ELR (cell line): Measurements from ENCODE around the gene VRK2.
"Not testable (repeated sequence)": the region's sequence is repeated elsewhere in the genome, so short reads cannot be mapped to it uniquely, and the experiment has no call there.

ENCODE experiments used
- DNase-seq: peaks from one replicate; pipeline ENCODE4 v3.0.0-alpha.2; 2015; ENCODE audit warnings: low read depth

The VRK2 gene

GRCh38 chr2:58107803-58108710 lies 61.5 kb downstream of the VRK2 start:
- DNase-seq = peak; percentile 97

GRCh38 chr2:58109481-58109880 lies 62.9 kb downstream of the VRK2 start:
- no peak for DNase-seq

GRCh38 chr2:58110765-58111164 lies 64.2 kb downstream of the VRK2 start:
- DNase-seq = no peak

- DNase-seq = not testable (repeated sequence)
Measured at GRCh38 chr2:58113563-58113962, 67.0 kb downstream of the VRK2 start.

GRCh38 chr2:58120626-58121229 lies 74.1 kb downstream of the VRK2 start:
- no peak for DNase-seq

GRCh38 chr2:58122040-58122439 lies 75.4 kb downstream of the VRK2 start:
- DNase-seq = no peak

DNA sequence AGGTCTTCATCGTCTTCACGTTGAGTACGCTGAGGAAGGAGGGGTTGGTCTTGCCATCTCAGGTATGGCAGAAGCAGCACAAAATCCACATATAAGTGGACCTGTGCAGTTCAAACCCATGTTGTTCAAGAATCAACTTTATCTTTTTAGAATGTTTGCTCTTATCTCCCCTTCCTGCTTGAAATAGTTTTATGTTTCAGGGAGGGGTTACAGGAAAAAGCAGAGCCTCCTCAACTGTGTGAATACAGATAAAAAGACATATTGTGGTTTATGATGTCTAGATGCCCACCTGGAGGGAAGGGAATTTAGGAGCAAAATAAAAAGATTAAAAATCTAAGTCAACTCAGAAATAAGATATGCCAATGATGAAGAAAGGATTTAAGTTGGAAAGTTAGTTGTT lies 75.9 kb downstream of the VRK2 start:
- DNase-seq = no peak

DNA sequence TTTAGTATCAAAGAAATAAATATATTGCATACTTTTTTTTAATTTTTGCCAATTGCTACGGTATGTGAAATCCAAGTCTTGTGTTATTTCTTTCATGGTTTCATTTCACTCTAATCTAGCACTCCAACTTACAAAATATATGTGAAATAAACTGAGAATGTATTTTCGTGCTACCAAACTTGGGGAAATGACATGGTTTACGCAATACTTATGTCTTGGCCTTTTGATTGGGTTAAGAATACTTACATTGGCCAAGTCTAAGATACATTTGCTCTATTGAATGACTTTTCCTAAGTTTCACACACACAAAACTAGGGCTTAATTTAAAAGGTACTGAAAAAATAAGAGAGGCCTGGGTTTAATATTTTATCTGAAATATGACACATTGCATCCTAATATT lies 80.5 kb downstream of the VRK2 start:
- no peak for DNase-seq

- no peak for DNase-seq
Measured at GRCh38 chr2:58130238-58130637, 83.6 kb downstream of the VRK2 start.

DNA sequence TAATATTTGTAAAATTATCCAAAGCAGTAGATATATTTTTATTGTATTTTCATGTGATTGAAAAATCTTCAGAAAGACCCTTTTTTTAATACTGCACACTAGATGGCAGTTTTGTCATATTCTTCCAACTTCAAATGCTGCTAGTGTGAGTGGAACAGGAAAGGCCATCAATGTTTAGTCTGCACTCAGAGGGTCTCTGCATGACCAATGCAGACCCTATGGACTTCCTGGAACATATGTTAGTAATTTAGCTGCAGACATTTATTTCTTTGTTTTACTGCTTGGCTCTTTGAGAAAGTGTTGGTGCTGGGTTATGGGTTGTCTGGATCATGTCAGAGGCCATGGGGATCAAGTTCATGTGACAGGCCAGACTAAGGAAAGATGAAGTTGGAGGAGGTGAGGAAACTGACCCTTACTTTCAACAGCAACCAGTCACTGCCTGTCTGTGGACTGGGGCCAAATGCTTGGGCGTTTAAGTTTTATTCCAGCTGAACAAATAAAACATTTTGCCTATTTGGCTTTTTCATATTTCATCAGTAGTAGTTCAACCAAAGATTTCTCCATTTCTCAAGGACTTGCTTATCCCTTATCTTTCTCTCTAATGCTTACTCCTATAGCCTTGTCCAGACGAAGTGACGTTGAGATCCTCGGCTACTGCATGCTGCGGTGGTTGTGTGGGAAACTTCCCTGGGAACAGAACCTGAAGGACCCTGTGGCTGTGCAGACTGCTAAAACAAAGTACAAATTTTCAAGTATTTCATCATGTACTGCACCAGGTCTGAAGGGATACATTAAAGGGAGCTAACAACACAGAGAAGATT lies 84.8 kb downstream of the VRK2 start:
- DNase-seq = no peak

DNA sequence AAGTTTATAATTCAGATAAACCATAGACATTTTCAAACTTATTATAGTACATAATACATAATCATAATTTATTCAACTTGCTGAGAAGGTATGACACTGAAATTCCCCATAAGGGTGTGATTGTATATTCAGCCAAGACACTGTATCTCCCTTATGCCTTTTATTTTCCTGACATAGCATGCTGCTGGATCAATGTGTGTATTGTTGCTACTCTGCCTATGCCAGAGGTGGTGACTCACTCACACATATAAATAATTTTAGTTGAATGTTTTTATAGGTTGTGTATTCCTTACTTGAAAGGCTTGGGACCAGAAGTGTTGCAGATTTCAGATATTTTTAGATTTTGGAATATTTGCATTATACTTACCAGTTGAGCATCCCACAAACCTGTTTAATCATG lies 86.8 kb downstream of the VRK2 start:
- DNase-seq = peak; percentile 44

DNA sequence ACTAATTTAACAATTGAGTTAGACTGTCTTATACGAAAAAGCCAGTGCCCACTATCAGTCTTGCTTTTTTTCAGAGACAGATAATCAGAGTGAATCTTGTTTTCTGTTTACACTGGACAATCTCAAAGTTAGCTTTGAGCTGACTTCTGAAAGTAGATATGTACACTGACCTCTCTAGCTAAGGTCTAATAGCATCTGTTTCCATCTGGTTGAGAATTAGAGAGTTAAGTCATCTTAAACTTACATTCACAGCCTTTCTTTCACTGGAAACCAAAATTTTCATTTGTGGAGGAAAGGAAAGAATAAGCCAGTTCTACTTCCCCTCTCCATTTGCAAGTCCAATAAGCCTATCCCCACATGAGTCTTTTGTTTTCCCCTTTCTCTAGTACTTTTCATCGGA lies 89.3 kb downstream of the VRK2 start:
- no peak for DNase-seq

GRCh38 chr2:58137221-58137620 lies 90.6 kb downstream of the VRK2 start:
- peak; percentile 65 for DNase-seq

GRCh38 chr2:58137856-58138255 lies 91.2 kb downstream of the VRK2 start:
- DNase-seq = no peak

- no peak for DNase-seq
Measured at GRCh38 chr2:58138396-58139030, 91.9 kb downstream of the VRK2 start.

GRCh38 chr2:58140508-58141072 lies 94.0 kb downstream of the VRK2 start:
- no peak for DNase-seq

- DNase-seq = not testable (repeated sequence)
Measured at GRCh38 chr2:58145769-58146168, 99.2 kb downstream of the VRK2 start.

- DNase-seq = peak; percentile 78
Measured at GRCh38 chr2:58146707-58147106, 100.1 kb downstream of the VRK2 start.

- no peak for DNase-seq
Measured at GRCh38 chr2:58155160-58155778, 108.7 kb downstream of the VRK2 start.

- DNase-seq = peak; percentile 10
Measured at GRCh38 chr2:58156780-58157179, 110.2 kb downstream of the VRK2 start.

DNA sequence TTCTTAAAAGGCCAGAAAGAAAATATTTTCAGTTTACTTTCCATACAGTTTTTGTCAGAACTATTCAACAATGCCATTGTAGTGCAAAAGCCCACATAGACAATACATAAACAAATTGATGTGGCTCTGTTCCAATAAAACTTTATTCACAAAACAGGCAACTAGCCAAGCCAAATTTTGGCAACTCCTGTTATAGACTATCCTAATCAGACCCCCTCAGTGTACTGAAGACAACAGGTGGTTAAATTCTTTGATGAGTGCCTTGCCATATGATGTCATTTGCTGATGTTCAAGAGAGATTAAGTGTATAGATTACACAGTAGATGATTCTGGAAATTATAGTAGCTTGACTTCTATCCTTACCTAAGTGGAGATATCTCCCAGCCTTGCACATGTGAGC lies 111.1 kb downstream of the VRK2 start:
- no peak for DNase-seq
